Panc1 (cell line): ENCODE measurements around the gene CFAP43.

Source experiments
- CTCF ChIP-seq: fragments of 450-650 bp; IDR thresholded peaks from 2 replicates; pipeline ENCODE4 v1.5.1; 2017; ENCODE audit warnings: mild to moderate bottlenecking
- POLR2AphosphoS5 ChIP-seq: IDR thresholded peaks from 2 replicates; pipeline ENCODE4 v1.6.1; 2012; ENCODE audit warnings: mild to moderate bottlenecking, low read depth, low read length, moderate library complexity
- SIN3A ChIP-seq: IDR thresholded peaks from 2 replicates; pipeline ENCODE4 v1.6.1; 2012; ENCODE audit warnings: low read depth, mild to moderate bottlenecking, low read length, moderate library complexity, borderline replicate concordance; ENCODE audit not compliant: insufficient read depth
- TF ChIP-seq, protein P1 (sequence below), 2 experiments: IDR thresholded peaks; 2 replicates each; pipeline ENCODE4 v1.6.1; 2011 to 2012; ENCODE audit warnings: low read depth in 2 of 2, control low read depth in 1 of 2, low read length in 1 of 2, mild to moderate bottlenecking in 1 of 2, moderate library complexity in 1 of 2; ENCODE audit not compliant: insufficient read depth in 1 of 2

DNA sequence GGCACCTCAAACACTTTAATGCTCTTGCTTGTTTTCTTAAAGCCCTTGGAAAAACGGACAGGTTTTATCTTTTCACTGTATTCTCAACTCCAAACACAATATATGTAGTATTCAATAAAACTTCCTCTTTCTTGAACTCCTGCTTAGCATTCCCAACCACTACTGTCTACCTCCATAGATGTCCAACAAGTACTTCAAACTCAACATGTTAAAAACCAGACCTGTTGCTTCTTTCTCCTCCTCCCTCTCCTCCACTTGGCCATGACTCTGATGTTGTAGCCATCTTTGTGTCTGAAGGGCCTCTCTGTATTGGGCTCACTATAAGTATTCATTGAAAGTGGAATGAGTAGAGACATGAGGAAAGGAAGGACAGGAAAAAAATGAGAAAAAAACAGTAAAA, 130.3 kb downstream of the CFAP43 start:
- no peak for TF ChIP-seq CTCF
- TF ChIP-seq POLR2AphosphoS5 = no peak
- TF ChIP-seq, protein P1, sequence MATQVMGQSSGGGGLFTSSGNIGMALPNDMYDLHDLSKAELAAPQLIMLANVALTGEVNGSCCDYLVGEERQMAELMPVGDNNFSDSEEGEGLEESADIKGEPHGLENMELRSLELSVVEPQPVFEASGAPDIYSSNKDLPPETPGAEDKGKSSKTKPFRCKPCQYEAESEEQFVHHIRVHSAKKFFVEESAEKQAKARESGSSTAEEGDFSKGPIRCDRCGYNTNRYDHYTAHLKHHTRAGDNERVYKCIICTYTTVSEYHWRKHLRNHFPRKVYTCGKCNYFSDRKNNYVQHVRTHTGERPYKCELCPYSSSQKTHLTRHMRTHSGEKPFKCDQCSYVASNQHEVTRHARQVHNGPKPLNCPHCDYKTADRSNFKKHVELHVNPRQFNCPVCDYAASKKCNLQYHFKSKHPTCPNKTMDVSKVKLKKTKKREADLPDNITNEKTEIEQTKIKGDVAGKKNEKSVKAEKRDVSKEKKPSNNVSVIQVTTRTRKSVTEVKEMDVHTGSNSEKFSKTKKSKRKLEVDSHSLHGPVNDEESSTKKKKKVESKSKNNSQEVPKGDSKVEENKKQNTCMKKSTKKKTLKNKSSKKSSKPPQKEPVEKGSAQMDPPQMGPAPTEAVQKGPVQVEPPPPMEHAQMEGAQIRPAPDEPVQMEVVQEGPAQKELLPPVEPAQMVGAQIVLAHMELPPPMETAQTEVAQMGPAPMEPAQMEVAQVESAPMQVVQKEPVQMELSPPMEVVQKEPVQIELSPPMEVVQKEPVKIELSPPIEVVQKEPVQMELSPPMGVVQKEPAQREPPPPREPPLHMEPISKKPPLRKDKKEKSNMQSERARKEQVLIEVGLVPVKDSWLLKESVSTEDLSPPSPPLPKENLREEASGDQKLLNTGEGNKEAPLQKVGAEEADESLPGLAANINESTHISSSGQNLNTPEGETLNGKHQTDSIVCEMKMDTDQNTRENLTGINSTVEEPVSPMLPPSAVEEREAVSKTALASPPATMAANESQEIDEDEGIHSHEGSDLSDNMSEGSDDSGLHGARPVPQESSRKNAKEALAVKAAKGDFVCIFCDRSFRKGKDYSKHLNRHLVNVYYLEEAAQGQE (IDR thresholded peaks at IDR 0.05; ENCODE audit: insufficient read depth in 1 of 2, low read depth in 2 of 2, low read length in 1 of 2) = no peak
- TF ChIP-seq SIN3A = no peak
